ENCODE results near the gene PLA2G4D. TPM values are rescaled to one million over a fixed set of nuclear protein-coding genes. Genes with fewer than 3 reads are reported as not detected.

PLA2G4D gene, protein sequence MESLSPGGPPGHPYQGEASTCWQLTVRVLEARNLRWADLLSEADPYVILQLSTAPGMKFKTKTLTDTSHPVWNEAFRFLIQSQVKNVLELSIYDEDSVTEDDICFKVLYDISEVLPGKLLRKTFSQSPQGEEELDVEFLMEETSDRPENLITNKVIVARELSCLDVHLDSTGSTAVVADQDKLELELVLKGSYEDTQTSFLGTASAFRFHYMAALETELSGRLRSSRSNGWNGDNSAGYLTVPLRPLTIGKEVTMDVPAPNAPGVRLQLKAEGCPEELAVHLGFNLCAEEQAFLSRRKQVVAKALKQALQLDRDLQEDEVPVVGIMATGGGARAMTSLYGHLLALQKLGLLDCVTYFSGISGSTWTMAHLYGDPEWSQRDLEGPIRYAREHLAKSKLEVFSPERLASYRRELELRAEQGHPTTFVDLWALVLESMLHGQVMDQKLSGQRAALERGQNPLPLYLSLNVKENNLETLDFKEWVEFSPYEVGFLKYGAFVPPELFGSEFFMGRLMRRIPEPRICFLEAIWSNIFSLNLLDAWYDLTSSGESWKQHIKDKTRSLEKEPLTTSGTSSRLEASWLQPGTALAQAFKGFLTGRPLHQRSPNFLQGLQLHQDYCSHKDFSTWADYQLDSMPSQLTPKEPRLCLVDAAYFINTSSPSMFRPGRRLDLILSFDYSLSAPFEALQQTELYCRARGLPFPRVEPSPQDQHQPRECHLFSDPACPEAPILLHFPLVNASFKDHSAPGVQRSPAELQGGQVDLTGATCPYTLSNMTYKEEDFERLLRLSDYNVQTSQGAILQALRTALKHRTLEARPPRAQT
- total RNA-seq, result not detected in 2 replicates

DNA sequence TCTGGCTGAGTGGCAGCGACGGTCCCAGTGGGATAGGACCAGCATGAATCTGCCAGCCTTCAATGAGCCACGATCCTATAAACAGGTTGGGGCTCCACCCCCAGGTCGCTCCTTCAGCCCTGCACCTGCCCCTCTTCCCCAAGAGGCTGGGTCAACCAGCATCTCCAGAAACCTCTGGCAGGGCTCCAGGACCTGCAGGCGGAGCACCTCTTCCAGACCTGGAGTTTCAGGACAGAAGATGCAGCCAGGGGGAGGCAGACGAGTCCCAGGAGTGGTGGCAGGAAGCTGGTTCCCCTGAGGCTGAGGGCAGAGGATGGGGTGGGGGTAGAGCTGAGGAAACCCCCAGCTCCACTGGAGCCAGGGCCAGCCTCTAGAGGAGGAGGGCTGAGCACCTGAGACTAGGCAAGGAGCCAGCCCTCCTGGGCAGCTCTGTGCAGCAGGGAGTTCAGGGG is at the start of gene PLA2G4D:
TSS of gene PLA2G4D (minus strand) at position 51 of the 452 bp plus-strand sequence. CDS start 103 bp downstream, outside the sequence.

DNA sequence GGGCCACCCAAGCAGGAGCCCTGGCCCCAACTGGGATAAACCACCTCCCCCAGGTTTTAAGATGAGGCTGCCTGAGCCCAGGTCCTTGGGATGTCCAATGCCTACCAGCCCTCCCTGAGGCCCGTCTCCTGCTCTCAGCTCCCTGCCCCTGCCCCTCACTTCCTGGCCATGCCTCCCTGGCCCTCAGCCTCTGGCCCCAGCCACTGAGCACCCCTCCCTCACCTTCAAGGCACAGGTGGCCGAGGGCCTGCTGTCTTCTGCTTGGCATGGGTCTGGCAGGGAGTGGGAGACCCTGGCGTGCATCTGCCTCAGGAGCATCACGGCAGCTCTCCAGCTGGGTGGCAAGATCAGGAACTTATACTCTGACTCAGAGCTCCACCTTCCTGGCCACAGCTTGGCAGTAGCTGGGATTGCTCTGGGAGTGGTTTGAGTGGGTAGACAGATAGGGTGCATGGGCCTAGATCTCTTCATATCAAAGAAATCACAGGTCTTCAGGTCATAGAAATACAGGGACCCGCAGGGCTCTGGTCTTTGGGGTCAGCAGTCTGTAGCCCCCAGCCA is 73.6 kb downstream of the PLA2G4D start, which contains the start of gene PLA2G4E:
TSS of gene PLA2G4E (minus strand) at position 330 of the 561 bp plus-strand sequence. CDS start at position 318, 12 bp downstream.

Other genes starting within 250 kb of the PLA2G4D start
- 6.3 and 10.5 TPM in 2 replicates for gene SPTBN5, start 200.5 kb downstream of the PLA2G4D start, total RNA-seq
- 117 and 152 TPM in 2 replicates for gene EHD4, start 122.0 kb downstream of the PLA2G4D start, total RNA-seq
- not detected in 2 replicates for gene PLA2G4E, start 73.5 kb downstream of the PLA2G4D start, total RNA-seq
- not detected in 2 replicates for gene PLA2G4F, start 62.1 kb upstream of the PLA2G4D start, total RNA-seq
- 29.4 and 40.8 TPM in 2 replicates for gene VPS39, start 113.7 kb upstream of the PLA2G4D start, total RNA-seq
- 9.3 and 10.9 TPM in 2 replicates for gene GANC, start 178.6 kb upstream of the PLA2G4D start, total RNA-seq
- 44.3 and 49.5 TPM in 2 replicates for gene TMEM87A, start 178.9 kb upstream of the PLA2G4D start, total RNA-seq